SK-N-SH treated with all-trans-retinoic acid at 6 μM for 48 hours (cell line): ENCODE data around the gene PSMB11.
"Not testable (repeated sequence)": the region's sequence is repeated elsewhere in the genome, so short reads cannot be mapped to it uniquely, and the experiment has no call there.

Source experiments
- ESRRG ChIP-seq: fragments of 250-450 bp; sonication (Bioruptor Pico); IDR thresholded peaks from 2 replicates; pipeline ENCODE4 v1.6.1; 2021; ENCODE audit warnings: mild to moderate bottlenecking
- GLIS3 ChIP-seq: fragments of 250-450 bp; sonication (Bioruptor Pico); IDR thresholded peaks from 2 replicates; pipeline ENCODE4 v1.5.0; 2020; ENCODE audit warnings: mild to moderate bottlenecking, moderate library complexity
- PATZ1 ChIP-seq: fragments of 250-450 bp; sonication (Bioruptor Pico); IDR thresholded peaks from 2 replicates; pipeline ENCODE4 v1.8.0; 2020; ENCODE audit warnings: mild to moderate bottlenecking, moderate library complexity, borderline replicate concordance
- PPARA ChIP-seq: fragments of 250-450 bp; sonication (Bioruptor Pico); IDR thresholded peaks from 2 replicates; pipeline ENCODE4 v1.5.0; 2020; ENCODE audit warnings: mild to moderate bottlenecking, borderline replicate concordance
- TOX ChIP-seq: fragments of 250-450 bp; sonication (Bioruptor Pico); IDR thresholded peaks from 2 replicates; pipeline ENCODE4 v1.8.0; 2021; ENCODE audit warnings: mild to moderate bottlenecking, moderate library complexity, borderline replicate concordance
- ZC3H10 ChIP-seq: fragments of 250-450 bp; sonication (Bioruptor Pico); IDR thresholded peaks from 2 replicates; pipeline ENCODE4 v1.5.1; 2021; ENCODE audit warnings: mild to moderate bottlenecking, moderate library complexity

- TF ChIP-seq GLIS3, PPARA, PATZ1, ZC3H10, ESRRG, TOX (CRISPR knock-in tag): not testable (repeated sequence)
These were observed 37.7 kb upstream of the PSMB11 start for GRCh38 chr14:23004274-23004673.
